GM13976 (cell line): ENCODE results near the gene KRT84.

Source experiments
- DNase-seq: peaks from one replicate; pipeline ENCODE4 v3.0.0; 2012; ENCODE audit warnings: low spot score
- in situ Hi-C: fragments of 300-500 bp; cut with MboI; formaldehyde crosslinking; loops from one replicate; pipeline ENCODE4 v1.12.0; 2022; ENCODE audit warnings: low sequenced_read_pairs, mixed read lengths, inconsistent platforms; ENCODE audit not compliant: unreplicated experiment
- TF ChIP-seq, protein P1 (sequence below): IDR thresholded peaks from 2 replicates; pipeline ENCODE4 v1.5.1; 2012; ENCODE audit warnings: borderline replicate concordance, mild to moderate bottlenecking; ENCODE audit not compliant: insufficient read depth; ENCODE audit errors: extremely low read depth, missing control alignments, control extremely low read depth

Gene KRT84

DNA sequence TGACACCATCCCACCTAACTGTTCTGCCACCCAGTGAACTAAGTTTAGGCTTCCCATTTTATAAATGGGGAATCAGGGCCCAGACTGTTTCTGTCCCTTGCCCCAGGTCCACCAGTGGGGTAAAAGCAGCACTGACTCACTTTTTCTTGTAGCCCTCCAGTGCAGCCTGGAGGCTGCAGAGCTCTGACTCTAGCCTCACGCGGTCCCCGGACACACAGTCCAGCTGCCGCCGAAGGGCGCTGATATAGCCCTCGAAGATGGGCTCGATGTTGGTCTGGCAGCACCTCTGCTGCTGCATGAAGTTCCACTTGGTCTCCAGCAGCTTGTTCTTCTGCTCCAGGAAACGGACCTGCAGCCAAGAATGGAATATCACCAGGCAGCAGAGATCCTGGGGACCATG, 18.1 kb upstream of the KRT84 start:
- no peak for DNase-seq
- in situ Hi-C loops = no loop called here
- TF ChIP-seq, protein P1, sequence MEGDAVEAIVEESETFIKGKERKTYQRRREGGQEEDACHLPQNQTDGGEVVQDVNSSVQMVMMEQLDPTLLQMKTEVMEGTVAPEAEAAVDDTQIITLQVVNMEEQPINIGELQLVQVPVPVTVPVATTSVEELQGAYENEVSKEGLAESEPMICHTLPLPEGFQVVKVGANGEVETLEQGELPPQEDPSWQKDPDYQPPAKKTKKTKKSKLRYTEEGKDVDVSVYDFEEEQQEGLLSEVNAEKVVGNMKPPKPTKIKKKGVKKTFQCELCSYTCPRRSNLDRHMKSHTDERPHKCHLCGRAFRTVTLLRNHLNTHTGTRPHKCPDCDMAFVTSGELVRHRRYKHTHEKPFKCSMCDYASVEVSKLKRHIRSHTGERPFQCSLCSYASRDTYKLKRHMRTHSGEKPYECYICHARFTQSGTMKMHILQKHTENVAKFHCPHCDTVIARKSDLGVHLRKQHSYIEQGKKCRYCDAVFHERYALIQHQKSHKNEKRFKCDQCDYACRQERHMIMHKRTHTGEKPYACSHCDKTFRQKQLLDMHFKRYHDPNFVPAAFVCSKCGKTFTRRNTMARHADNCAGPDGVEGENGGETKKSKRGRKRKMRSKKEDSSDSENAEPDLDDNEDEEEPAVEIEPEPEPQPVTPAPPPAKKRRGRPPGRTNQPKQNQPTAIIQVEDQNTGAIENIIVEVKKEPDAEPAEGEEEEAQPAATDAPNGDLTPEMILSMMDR = no peak

DNA sequence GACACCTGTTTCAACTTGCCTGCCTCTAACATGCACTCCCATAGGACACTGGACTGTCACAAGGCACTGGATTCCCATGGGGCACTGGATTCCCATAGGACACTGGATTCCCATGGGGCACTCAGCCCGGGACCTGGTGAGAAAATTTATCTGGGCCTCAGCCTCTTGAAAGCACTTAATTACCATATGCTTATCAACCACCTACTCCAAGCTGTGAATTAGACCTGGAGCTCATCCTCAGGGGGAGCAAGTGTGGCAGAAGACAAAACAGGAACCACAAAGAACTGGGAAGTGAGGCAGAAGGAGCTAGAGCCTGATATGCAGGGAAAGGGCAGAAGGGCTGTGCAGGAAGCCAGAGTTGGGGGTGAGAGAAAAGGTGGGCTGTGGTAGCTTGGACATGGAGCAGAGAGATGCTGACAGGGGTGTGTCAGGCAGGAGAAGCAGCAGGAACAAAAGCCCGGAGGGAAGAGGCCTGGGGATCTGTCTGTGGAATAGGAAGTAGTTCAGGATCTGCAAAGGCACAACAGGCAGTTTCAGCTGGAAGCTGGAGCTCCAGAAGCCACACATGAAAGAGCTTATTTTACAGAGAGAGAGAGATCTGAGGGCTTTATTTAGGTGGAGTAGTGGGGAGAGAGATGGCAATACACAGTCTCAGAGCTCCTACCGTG, 17.6 kb upstream of the KRT84 start:
- in situ Hi-C loops = no loop called here
- TF ChIP-seq, protein P1 = no peak
- no peak for DNase-seq

DNA sequence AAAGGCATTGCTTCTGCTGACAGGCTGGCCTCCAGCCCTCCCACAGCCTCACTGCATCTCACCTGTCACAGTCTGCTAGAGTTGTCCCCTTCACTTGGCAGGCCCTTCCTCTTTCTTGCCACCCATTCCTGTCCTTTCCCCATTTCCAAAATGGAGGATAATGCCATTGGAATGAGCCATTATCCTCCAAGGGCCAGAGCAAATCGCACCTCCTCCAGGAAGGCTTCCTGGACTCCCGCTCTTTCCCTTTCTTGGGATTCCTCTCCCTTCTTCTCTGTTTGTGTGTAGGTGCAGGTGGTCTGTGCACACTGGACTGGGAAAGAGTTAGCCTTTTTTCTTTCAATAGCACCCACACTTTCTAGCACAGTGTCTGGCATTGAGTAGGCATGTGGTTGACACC, 16.9 kb upstream of the KRT84 start:
- DNase-seq = no peak
- in situ Hi-C loops = no loop called here

DNA sequence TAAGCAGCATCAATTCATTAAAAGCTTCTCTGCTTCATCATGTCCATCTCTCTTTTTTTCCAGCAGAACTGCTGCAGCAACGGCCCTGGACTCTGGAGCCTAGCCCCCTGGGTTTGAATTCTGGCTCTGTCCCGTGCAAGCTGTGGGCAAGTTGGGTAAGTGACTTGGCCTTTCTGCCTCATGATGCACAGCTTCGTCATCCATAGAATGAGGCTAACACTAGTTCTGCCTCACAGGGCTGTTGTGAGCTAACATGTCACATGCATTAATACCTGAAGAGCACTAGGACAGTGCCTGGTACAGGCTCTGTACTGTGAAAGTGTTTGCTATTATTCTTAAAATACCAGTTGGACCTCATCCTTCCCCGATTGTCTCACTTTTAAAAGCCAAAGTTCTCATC, 16.5 kb upstream of the KRT84 start:
- TF ChIP-seq, protein P1 = no peak
- DNase-seq = no peak
- in situ Hi-C loops = no loop called here

More for the DNA sequence above, 16.9 kb upstream of the KRT84 start:
- TF ChIP-seq, protein P1 = no peak

DNA sequence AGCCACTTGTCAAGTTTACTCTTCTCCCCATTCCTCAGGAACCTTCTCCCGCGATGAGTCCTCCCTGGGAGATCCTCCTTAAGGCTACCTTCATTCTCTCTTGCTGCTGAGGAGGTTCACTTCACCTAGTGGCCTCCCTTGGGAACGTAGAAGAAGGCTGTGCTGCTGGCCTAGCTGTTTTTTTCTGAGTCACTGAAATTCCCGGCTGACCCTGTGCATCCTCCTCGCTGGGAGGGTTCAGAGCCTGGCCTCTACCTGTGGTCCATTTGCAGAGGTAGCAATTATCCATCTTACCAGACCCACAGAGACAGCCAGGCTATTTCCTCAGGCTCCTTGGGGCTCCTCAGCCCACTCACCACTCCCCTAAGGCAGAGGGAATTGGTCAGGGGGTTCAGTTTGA, 16.1 kb upstream of the KRT84 start:
- TF ChIP-seq, protein P1 = no peak
- DNase-seq = no peak
- in situ Hi-C loops = no loop called here

DNA sequence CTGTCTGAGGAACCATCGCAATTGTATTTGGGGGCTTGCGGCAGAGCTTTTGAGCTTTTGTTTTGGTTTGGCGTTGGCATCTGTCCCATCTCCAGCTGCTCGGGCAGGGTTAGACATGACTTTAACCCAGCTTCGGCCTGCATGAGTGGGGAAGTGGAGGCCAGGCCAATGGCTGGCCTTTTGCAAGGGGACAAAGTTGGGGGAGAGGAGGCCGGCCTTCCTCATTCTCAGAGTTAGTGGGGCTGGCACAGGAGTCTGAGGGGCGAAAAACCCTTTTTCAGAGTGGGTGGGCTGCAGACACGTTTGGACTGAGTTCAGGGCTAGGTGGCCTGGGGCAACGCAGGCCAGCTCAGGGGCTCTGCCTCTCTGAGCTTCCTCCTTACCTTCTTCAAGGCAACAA, 15.5 kb upstream of the KRT84 start:
- DNase-seq = no peak
- TF ChIP-seq, protein P1 = no peak
- in situ Hi-C loops = no loop called here
